Measurements from ENCODE around the gene VSIR.

- no peak for TF ChIP-seq CTCF (IDR thresholded peaks at IDR 0.05)
- no peak for TF ChIP-seq POLR2A (IDR thresholded peaks at IDR 0.05; ENCODE audit: low read depth)
These were observed 28.0 kb upstream of the VSIR start for GRCh38 chr10:71801361-71801760.
